ENCODE results near the gene IP6K1.
"Not testable (repeated sequence)": the region's sequence is repeated elsewhere in the genome, so short reads cannot be mapped to it uniquely, and the experiment has no call there.

IP6K1 gene

DNA sequence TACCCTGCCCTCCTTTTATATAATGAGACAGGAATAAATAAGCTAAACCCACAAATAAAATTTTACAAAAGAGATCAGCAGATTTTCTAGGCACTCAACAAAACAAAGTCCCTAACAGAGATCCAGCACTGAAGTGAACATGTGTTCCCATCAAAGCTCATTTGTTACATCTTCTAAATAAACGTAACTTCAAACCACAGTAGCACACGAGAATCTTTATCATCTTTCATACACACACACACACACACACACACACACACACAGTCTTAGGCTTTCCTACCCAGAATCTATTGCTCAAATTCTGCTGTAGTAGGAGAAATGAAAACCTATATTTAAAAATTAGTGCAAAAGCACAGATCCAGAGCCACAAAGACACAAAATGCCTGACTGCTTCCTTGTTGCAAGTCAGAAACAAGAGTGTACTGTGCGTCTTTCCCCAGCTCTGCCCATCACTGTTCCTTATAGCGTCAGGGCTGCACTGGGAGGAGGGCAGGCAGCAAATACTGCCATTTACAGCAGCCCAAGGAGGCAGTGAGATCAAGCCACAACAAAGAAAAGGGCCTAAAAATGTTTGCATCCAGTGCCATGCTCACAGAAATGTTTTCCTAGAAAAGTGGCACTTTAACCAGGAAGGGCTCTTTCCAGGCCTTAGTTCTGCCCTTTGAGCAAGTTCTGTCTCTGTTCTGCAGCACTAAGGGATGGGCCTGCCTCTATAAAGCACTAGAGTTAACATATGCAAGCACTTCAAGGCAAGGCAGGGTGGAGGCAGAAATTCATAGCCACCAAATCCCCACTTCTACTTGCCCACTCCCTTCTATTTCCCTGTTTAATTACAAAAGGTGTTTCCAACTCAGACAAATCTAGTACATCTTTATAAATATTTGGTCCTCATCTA is 6.0 kb downstream of the IP6K1 start:
- no peaks in the 10 kb centered on the region for H3K9me3 ChIP-seq (ENCODE audit: low read length)
- H3K4me3 ChIP-seq (ENCODE audit: low read depth in 1 of 2, low read length in 2 of 2): no peak overlapping the region
- H3K36me3 ChIP-seq (ENCODE audit: insufficient read depth, low read length): peaks cover 20% of the 10 kb centered on the region
- no peak overlapping the region for H3K27ac ChIP-seq (ENCODE audit: low read depth, low read length)
- peaks cover 26% of the 10 kb centered on the region for H3K4me1 ChIP-seq (ENCODE audit: insufficient read depth, low read length)
- no peak overlapping the region for H3K9ac ChIP-seq (ENCODE audit: low read length)
- no peaks in the 10 kb centered on the region for H3K27me3 ChIP-seq (ENCODE audit: control insufficient read depth in 1 of 2, insufficient read depth in 2 of 2, low read length in 2 of 2)

DNA sequence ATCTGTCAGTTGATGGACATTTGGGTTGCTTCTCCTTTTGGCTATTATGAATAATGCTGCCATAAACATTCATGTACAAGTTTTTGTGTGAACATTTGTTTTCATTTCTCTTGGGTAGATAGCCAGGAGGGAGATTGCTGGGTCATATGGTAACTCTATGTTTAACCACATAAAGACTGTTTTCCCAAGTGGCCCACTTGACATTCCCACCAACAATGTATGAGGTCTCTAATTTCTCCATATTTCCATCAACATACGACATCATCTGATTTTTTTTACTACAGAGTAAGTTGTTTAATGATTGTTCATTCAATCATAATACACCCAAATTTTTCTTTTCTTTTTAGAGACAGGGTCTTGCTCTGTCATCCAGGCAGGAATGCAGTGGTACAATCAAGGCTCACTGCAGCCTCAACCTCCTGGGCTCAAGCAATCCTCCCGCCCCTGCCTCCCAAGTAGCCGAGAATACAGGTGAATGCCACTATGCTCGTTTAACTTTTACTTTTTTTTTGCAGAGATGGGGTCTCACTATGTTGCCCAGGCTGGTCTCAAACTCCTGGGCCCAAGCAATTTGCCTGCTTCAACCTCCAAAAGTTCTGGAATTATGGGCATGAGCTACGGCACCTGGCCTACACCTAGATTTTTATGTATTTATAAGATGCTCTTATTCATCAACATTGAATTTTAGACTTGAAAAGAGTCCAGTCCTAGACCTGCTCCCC is 6.8 kb downstream of the IP6K1 start:
- H3K4me3 ChIP-seq (ENCODE audit: low read depth in 1 of 2, low read length in 2 of 2): no peak overlapping the region
- no peak overlapping the region for H3K9ac ChIP-seq (ENCODE audit: low read length)
- peaks cover 26% of the 10 kb centered on the region for H3K4me1 ChIP-seq (ENCODE audit: insufficient read depth, low read length)
- H3K9me3 ChIP-seq (ENCODE audit: low read length): no peaks in the 10 kb centered on the region
- no peaks in the 10 kb centered on the region for H3K27me3 ChIP-seq (ENCODE audit: control insufficient read depth in 1 of 2, insufficient read depth in 2 of 2, low read length in 2 of 2)
- H3K27ac ChIP-seq (ENCODE audit: low read depth, low read length): no peak overlapping the region
- H3K36me3 ChIP-seq (ENCODE audit: insufficient read depth, low read length): peaks cover 15% of the 10 kb centered on the region

DNA sequence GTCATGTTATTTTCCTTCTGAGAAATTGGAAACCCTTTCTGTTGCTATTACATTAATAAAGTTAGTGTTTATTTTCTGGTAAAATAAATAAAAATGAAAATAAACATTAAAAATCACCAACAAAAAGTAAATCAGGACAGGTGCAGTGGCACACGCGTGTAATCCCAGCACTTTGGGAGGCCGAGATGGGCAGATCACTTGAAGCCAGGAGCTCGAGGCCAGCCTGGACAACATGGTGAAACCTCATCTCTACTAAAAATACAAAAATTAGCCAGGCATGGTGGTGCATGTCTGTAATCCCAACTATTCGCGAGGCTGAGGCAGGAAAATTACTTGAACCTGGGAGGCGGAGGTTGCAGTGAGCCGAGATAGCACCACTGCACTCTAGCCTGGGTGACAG is 10.2 kb downstream of the IP6K1 start:
- not testable (repeated sequence) for H3K27ac ChIP-seq (ENCODE audit: low read depth, low read length); H3K36me3 ChIP-seq (ENCODE audit: insufficient read depth, low read length); H3K9me3 ChIP-seq (ENCODE audit: low read length); H3K9ac ChIP-seq (ENCODE audit: low read length); H3K4me3 ChIP-seq (ENCODE audit: low read depth in 1 of 2, low read length in 2 of 2); H3K27me3 ChIP-seq (ENCODE audit: control insufficient read depth in 1 of 2, insufficient read depth in 2 of 2, low read length in 2 of 2)
- H3K4me1 ChIP-seq (ENCODE audit: insufficient read depth, low read length): peaks cover 25% of the 10 kb centered on the region

DNA sequence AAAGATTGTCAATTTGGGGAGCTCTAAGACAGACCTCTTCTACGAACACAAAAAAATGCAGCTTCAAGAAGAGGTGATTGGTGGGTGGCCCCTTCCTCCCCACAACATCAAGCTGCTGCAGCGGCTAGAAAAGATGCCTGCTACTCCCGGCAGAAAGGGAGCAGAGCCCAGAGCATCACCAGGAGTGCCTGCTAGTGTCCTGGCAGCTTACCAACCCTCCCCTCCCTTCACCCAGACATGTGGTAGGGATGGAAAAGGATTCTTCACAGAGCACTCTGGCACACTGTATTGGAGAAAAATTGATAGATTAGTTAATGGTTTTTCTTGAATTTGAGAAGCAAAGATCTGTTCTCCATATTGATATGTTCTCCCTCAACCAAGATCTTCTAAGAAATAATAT is 10.8 kb downstream of the IP6K1 start:
- Histone ChIP-seq H3K9me3 (ENCODE audit: low read length) (no peaks in the 10 kb centered on the region), H3K27me3 (ENCODE audit: control insufficient read depth in 1 of 2, insufficient read depth in 2 of 2, low read length in 2 of 2) (no peaks in the 10 kb centered on the region), H3K4me3 (ENCODE audit: low read depth in 1 of 2, low read length in 2 of 2) (no peak overlapping the region), H3K36me3 (ENCODE audit: insufficient read depth, low read length) (peaks cover 4% of the 10 kb centered on the region), H3K27ac (ENCODE audit: low read depth, low read length) (no peak overlapping the region), H3K4me1 (ENCODE audit: insufficient read depth, low read length) (peaks cover 22% of the 10 kb centered on the region), H3K9ac (ENCODE audit: low read length) (no peak overlapping the region)

DNA sequence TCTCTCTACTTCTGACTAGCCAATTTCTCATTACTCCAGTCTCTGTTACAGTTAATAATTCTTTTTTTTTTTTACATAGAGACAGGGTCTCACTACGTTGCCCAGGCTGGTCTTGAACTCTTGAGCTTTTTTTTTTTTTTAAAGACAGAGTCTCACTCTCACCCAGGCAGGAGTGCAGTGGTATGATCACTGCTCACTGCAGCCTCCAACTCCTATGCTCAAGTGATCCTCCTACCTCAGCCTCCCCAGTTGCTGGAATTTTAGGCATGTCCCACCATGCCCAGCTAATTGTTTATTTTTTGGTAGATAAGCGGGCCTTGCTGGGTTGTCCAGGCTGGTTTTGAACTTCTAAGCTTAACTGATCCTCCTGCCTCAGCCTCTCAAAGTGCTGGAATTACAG is 13.6 kb downstream of the IP6K1 start:
- no peak overlapping the region for H3K4me3 ChIP-seq (ENCODE audit: low read depth in 1 of 2, low read length in 2 of 2)
- H3K9ac ChIP-seq (ENCODE audit: low read length): no peak overlapping the region
- no peak overlapping the region for H3K27ac ChIP-seq (ENCODE audit: low read depth, low read length)
- no peaks in the 10 kb centered on the region for H3K27me3 ChIP-seq (ENCODE audit: control insufficient read depth in 1 of 2, insufficient read depth in 2 of 2, low read length in 2 of 2)
- peaks cover 4% of the 10 kb centered on the region for H3K36me3 ChIP-seq (ENCODE audit: insufficient read depth, low read length)
- H3K4me1 ChIP-seq (ENCODE audit: insufficient read depth, low read length): peaks cover 16% of the 10 kb centered on the region
- no peaks in the 10 kb centered on the region for H3K9me3 ChIP-seq (ENCODE audit: low read length)

DNA sequence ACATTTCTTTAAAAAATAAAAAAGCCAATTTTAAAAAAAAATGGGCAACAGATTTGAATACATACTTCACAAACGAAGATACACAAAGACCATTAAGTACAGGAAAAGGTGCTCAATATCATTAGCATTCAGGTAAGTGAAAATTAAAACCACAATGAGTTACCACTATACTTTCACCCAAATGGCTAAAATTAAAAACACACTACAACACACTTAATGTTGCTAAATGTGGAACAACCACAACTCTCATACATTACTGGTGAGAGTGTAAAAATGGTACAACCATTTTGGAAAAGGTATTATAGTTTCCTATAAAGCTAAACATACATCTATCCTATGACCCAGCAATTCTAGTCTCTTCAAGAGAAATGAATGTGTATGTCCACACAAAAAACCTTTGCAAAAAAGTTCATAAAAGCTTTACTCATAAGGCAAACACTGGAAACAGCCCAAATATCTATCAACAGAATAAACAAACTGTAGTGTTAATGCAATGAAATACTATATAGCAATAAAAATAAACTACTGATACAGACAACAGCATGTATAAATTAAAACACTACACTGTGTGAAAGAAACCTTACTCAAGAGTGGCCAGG is 14.9 kb downstream of the IP6K1 start:
- Histone ChIP-seq H3K4me1 (ENCODE audit: insufficient read depth, low read length) (peaks cover 16% of the 10 kb centered on the region), H3K9ac (ENCODE audit: low read length) (no peak overlapping the region), H3K27me3 (ENCODE audit: control insufficient read depth in 1 of 2, insufficient read depth in 2 of 2, low read length in 2 of 2) (no peaks in the 10 kb centered on the region), H3K4me3 (ENCODE audit: low read depth in 1 of 2, low read length in 2 of 2) (no peak overlapping the region), H3K27ac (ENCODE audit: low read depth, low read length) (no peak overlapping the region), H3K36me3 (ENCODE audit: insufficient read depth, low read length) (peaks cover 4% of the 10 kb centered on the region), H3K9me3 (ENCODE audit: low read length) (no peaks in the 10 kb centered on the region)

DNA sequence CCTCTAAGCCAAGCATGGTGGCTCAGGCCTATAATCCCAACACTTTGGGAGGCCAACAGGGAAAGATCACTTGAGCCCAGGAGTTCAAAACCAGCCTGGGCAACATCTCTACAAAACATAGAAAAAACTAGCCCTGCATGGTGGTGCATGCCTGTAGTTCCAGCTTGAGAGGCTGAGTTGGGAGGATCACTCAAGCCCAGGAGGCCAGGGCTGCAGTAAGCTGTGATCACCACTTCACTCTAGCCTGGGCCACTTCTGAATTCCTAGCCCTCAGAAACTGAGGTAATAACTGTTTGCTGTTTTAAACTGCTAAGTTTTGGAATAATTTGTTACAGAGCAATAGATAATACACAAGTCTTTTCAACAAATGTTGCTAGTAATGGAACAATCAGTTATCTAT is 16.4 kb downstream of the IP6K1 start:
- no peak overlapping the region for H3K27ac ChIP-seq (ENCODE audit: low read depth, low read length)
- no peaks in the 10 kb centered on the region for H3K9me3 ChIP-seq (ENCODE audit: low read length)

DNA sequence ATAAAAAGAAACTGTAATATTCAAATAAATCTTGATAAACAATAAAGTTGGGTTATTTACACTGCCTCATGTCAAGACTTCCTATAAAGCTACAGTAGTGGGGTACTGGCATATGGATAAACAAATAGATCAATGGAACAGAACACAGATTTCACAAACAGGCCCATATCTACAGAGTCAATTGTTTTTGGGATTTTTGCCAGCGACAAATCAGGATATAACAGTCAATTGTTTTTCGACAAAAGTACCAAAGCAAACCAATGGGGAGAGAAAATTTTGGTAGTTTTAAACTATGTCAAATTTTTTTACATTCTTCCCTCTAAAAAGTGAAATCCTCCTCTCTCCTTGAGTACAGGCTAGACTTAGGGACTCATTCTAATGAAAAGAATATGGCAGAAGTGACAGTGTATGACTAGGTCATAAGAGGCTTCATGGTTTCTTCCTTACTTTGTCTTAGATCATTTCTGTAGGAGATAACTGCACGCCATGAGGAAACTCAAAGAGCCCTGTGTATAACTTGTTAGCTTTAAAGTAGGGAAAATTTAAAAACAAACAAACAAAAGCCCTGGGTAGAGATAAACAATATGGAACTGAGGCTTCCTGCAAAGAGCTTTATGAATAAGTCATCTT is 16.9 kb downstream of the IP6K1 start:
- Histone ChIP-seq H3K4me3 (ENCODE audit: low read depth in 1 of 2, low read length in 2 of 2) (no peak overlapping the region), H3K36me3 (ENCODE audit: insufficient read depth, low read length) (peaks cover 4% of the 10 kb centered on the region), H3K4me1 (ENCODE audit: insufficient read depth, low read length) (peaks cover 4% of the 10 kb centered on the region), H3K27me3 (ENCODE audit: control insufficient read depth in 1 of 2, insufficient read depth in 2 of 2, low read length in 2 of 2) (no peaks in the 10 kb centered on the region), H3K9me3 (ENCODE audit: low read length) (no peaks in the 10 kb centered on the region), H3K9ac (ENCODE audit: low read length) (no peak overlapping the region), H3K27ac (ENCODE audit: low read depth, low read length) (no peak overlapping the region)

More for the DNA sequence above, 16.4 kb downstream of the IP6K1 start:
- Histone ChIP-seq H3K9ac (ENCODE audit: low read length) (no peak overlapping the region), H3K4me3 (ENCODE audit: low read depth in 1 of 2, low read length in 2 of 2) (no peak overlapping the region), H3K36me3 (ENCODE audit: insufficient read depth, low read length) (peaks cover 4% of the 10 kb centered on the region), H3K27me3 (ENCODE audit: control insufficient read depth in 1 of 2, insufficient read depth in 2 of 2, low read length in 2 of 2) (no peaks in the 10 kb centered on the region), H3K4me1 (ENCODE audit: insufficient read depth, low read length) (peaks cover 9% of the 10 kb centered on the region)

DNA sequence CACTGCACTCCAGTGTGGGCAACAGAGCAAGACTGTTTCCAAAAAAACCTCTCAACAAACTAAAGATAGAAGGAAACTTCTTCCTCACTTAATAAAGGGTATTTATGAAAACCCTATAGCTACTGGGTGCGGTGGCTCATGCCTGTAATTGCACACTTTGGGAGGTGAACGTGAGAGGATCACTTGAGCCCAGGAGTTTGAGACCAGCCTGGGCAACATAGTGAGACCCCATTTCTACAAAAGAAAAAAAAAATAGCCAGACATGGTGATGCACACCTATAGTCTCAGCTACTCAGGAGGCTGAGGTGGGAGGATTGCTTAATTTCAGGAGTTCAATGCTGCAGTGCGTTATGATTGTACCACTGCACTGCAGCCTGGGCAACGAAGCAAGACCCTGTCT is 22.4 kb downstream of the IP6K1 start:
- H3K36me3 ChIP-seq (ENCODE audit: insufficient read depth, low read length): no peaks in the 10 kb centered on the region
- no peaks in the 10 kb centered on the region for H3K27me3 ChIP-seq (ENCODE audit: control insufficient read depth in 1 of 2, insufficient read depth in 2 of 2, low read length in 2 of 2)
- no peaks in the 10 kb centered on the region for H3K9me3 ChIP-seq (ENCODE audit: low read length)
- no peak overlapping the region for H3K27ac ChIP-seq (ENCODE audit: low read depth, low read length)
- no peak overlapping the region for H3K9ac ChIP-seq (ENCODE audit: low read length)
- H3K4me3 ChIP-seq (ENCODE audit: low read depth in 1 of 2, low read length in 2 of 2): no peak overlapping the region
- H3K4me1 ChIP-seq (ENCODE audit: insufficient read depth, low read length): no peaks in the 10 kb centered on the region

DNA sequence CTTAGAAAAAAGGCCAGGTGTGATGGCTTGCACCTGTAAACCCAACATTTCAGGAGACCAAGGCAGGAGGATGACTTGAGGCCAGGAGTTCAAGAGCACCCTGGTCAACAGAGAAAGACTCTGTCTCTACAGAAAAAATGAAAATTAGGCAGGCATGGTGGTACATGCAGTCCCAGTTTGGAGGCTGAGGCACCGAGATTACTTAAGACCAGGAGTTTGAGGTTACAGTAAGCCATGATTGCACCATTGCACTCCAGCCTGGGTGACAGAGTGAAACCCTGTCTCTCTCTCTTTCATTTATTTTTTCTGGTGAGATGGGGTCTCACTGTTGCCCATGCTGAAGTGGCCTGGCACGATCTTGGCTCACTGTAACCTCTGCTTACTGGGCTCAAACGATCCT is 24.7 kb downstream of the IP6K1 start:
- Histone ChIP-seq H3K4me1 (ENCODE audit: insufficient read depth, low read length) (no peaks in the 10 kb centered on the region), H3K36me3 (ENCODE audit: insufficient read depth, low read length) (no peaks in the 10 kb centered on the region)

DNA sequence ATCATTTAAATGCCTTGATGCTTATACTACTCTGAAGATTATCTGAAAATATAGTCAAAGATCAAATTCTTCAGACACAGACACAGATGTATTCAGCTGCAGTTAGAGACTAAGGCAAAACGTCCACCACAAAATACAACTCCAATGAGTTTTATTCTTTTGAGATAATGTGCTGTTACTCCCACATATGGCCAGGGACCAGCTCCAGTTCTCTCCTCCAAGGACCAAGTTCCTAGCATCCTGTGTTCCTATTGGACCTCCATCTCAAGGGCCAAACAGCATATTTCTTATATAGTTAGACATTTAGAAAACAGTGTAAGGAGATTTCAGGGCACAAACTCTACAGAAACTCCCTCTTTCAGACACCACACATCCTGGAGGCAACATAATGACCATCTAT is 27.1 kb downstream of the IP6K1 start:
- H3K9ac ChIP-seq (ENCODE audit: low read length): no peak overlapping the region
- H3K4me3 ChIP-seq (ENCODE audit: low read depth in 1 of 2, low read length in 2 of 2): no peak overlapping the region
- H3K36me3 ChIP-seq (ENCODE audit: insufficient read depth, low read length): no peaks in the 10 kb centered on the region
- H3K27me3 ChIP-seq (ENCODE audit: control insufficient read depth in 1 of 2, insufficient read depth in 2 of 2, low read length in 2 of 2): no peaks in the 10 kb centered on the region
- H3K9me3 ChIP-seq (ENCODE audit: low read length): no peaks in the 10 kb centered on the region
- no peaks in the 10 kb centered on the region for H3K4me1 ChIP-seq (ENCODE audit: insufficient read depth, low read length)
- H3K27ac ChIP-seq (ENCODE audit: low read depth, low read length): no peak overlapping the region

More for the DNA sequence above, 24.7 kb downstream of the IP6K1 start:
- H3K27ac ChIP-seq (ENCODE audit: low read depth, low read length): no peak overlapping the region
- no peak overlapping the region for H3K4me3 ChIP-seq (ENCODE audit: low read depth in 1 of 2, low read length in 2 of 2)
- no peaks in the 10 kb centered on the region for H3K27me3 ChIP-seq (ENCODE audit: control insufficient read depth in 1 of 2, insufficient read depth in 2 of 2, low read length in 2 of 2)
- H3K9me3 ChIP-seq (ENCODE audit: low read length): no peaks in the 10 kb centered on the region
- H3K9ac ChIP-seq (ENCODE audit: low read length): no peak overlapping the region

Measured in muscle layer of colon (tissue), 2 donors.